HG03139 (cell line): ENCODE results near the gene MYO18A.
"Not testable (repeated sequence)": the region's sequence is repeated elsewhere in the genome, so short reads cannot be mapped to it uniquely, and the experiment has no call there.

Experiments
- ATAC-seq: cut with Tn5 transposase; IDR thresholded peaks from one replicate; pipeline ENCODE4 v1.9.1; 2021; ENCODE audit not compliant: unreplicated experiment

The MYO18A gene

GRCh38 chr17:29148790-29149430, 31.3 kb downstream of the MYO18A start:
- peak; percentile 79 for ATAC-seq

GRCh38 chr17:29148257-29148789, 31.9 kb downstream of the MYO18A start:
- ATAC-seq, result no peak

DNA sequence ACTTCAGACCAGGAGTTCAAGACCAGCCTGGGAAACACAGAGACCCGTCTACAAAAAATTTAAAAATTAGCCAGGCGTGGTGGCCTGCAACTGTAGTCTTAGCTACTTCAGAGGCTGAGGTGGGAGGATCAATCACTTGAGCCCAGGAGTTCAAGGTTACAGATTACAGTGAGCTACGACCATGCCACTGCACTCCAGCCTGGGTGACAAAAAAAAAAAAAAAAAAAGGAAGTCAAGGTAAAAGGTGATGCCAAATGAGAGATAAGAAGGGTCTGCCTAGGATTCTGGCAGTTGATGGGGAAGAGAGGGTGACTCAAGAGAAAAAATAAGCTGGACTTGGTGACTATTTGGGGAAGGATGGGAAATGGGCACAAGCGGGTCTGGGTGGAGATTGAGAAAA, 32.5 kb downstream of the MYO18A start:
- no peak for ATAC-seq

DNA sequence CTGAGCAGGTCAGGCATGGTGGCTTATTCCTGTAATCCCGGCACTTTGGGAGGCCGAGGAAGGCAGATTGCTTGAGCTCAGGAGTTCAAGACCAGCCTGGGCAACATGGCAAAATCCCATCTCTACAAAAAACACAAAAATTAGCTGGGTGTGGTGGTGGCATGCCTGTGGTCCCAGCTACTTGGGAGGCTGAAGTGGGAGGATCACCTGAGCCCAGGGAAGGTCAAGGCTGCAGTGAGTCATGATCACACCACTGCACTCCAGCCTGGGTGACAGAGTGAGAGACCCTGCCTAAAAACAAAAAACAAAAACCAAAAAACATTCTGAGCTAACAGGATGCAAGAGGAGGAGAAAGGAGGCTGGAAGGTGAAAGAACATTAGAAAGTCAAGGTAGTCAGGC, 33.0 kb downstream of the MYO18A start:
- ATAC-seq, result not testable (repeated sequence)

GRCh38 chr17:29146369-29146972, 33.7 kb downstream of the MYO18A start:
- no peak for ATAC-seq

- peak; percentile 31 for ATAC-seq
These were observed 34.7 kb downstream of the MYO18A start for GRCh38 chr17:29145289-29146073.

DNA sequence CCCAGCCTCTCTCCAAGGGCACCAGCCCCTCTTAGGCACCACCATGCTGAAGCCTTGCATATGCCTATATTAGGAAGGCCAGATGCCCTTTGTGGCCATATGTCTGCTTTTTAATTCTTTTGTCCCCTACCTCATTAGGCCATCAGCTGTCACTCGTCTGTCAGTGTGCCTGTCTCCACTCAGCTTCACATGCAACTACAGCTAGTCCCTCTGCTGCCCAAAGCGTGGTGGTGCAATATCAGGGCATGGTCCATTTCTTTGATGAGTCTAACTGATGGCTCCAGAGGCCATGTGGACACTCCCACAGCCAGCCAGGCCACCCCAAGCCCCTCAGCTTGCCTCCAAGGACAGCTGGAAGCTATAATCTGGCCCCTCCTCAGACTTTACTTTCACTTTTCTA, 36.3 kb downstream of the MYO18A start:
- ATAC-seq, result no peak

DNA sequence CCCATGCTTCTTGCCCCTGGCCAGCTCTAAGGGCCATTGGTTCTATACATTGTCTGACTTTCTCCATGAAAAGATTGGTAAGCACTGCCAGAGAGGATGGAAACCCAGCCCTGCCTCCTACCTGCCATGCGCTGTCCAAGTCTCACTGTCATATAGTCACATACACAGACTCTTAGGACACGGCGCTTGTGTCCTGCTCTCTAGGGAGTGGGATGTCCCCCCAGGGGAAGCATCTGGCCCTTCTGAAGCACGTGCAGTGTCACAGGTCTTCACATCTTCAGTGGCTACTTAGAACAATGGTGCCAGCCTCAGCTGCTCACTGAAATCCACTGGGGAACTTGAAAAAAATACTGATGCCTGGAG, 38.7 kb downstream of the MYO18A start:
- no peak for ATAC-seq

DNA sequence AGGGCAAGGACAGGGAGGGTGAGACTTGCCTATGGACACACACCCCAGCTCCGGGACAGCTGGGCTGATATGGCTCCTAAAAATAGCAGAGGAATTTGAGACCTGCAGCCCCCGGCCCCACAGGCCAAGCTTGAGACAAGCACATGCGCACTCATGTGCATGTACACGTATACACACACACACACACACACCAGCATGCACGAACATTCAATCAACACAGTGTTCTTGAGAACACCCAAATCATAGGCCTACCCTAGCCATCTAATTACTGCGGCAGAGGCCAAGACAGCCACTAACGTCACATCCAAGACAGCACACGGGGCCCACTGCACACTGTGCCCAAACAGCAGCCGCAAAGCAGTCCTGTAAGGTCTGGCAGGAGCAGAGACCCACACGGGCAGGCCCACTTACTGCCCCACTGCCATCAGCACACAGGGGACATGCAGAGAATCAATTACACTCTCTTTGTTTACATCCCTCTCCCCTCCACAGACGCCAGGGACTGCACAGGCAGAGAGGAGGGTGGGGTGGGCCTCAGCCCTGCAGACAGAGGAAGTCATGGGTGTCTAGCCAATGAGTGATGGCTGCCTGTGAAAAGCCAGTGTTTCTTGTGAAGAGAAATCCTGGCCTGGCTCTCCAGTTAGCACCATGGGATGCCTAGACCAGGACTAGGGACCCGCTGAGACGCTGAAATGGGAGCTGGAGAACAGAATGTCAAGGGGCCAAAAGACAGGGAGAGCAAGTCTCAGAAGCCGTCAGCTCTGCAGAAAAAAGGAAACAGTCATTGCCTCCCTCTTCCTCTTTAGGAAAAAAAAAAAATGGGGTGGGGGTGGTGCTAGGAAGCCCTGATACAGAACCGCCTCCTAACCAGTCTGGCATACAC, 39.3 kb downstream of the MYO18A start:
- no peak for ATAC-seq

- ATAC-seq, result peak; percentile 36
These were observed 40.1 kb downstream of the MYO18A start for GRCh38 chr17:29140051-29140621.

- ATAC-seq, result no peak
These were observed 41.1 kb downstream of the MYO18A start for GRCh38 chr17:29138971-29139691.

DNA sequence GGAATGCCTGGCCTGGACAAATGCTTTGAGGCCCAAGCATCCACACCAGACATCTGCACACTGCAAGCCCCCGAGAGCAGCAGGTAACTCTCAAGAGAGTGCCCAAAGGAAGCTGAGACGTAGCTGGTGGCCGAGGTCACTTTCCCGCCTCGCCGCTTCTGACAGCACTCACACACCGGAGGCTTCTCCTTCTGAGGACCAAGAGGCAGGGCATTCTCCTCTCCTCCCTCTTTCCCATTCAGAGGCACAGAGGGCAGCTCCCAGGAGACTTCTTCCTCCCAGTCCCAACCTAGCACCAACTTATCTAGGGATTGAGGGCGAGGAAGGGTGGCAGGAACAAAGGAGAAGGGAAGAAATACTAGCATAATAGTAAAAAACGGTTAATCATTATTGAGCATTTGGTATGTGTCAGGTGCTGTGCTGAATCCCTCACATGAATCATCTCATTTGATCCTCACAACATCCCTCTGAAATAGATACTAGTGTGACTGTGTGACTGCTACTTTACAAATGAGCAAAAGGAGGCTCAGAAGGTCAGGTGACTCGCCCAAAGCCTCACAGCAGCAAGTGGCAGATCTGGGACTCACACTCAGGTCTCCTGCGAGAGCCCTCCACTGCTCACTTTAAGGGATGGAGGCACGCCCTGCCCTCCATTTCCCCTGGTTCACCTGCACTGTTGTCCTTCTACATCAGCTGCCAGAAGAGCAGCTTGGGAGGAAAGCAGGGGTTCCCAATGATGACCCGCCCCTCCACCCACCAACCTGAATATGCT, 41.8 kb downstream of the MYO18A start:
- ATAC-seq, result no peak

- ATAC-seq, result no peak
These were observed 43.0 kb downstream of the MYO18A start for GRCh38 chr17:29136998-29137730.

DNA sequence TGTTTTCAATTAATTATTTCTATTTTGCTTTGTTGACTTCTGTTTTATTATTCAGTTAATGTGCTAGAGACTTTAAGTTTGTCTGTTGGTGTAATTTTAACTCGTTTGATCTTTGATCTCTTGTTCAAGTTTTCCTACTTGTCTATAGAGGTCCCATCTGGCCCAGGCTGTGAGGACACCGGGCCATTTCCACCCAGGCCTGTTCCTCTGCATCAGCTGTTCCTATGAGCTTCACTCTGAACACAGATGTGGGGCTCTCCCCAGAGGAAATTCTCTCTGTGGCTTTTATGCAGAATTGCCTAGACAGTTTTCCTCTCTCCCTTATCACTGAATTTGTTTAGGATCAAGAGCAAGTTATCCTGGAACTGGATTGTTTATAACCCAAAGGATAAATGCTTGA, 44.7 kb downstream of the MYO18A start:
- no peak for ATAC-seq

GRCh38 chr17:29133121-29133713, 47.0 kb downstream of the MYO18A start:
- ATAC-seq, result no peak

GRCh38 chr17:29131814-29132682, 48.1 kb downstream of the MYO18A start:
- ATAC-seq, result no peak

GRCh38 chr17:29129731-29130130, 50.5 kb downstream of the MYO18A start:
- ATAC-seq, result no peak
